BE2C (cell line): Measurements from ENCODE around the gene ADD2.

Experiments used
- DNase-seq: peaks from one replicate; pipeline ENCODE4 v3.0.0-alpha.2; 2020
- H3K27me3 ChIP-seq: fragments of 250-450 bp; sonication (Bioruptor Pico); 2 replicates; pipeline ENCODE4 v1.5.1; 2020; ENCODE audit warnings: mild to moderate bottlenecking
- H3K36me3 ChIP-seq: fragments of 250-450 bp; sonication (Bioruptor Pico); 2 replicates; pipeline ENCODE4 v1.5.1; 2020; ENCODE audit warnings: mild to moderate bottlenecking
- H3K4me1 ChIP-seq: fragments of 250-450 bp; sonication (Bioruptor Pico); 2 replicates; pipeline ENCODE4 v1.5.1; 2020
- H3K4me3 ChIP-seq: 2 replicates; pipeline ENCODE4 v1.5.1; 2011; ENCODE audit warnings: low read depth, low read length
- H3K9me3 ChIP-seq: fragments of 250-450 bp; sonication (Bioruptor Pico); 2 replicates; pipeline ENCODE4 v1.5.1; 2020
- CTCF ChIP-seq: IDR thresholded peaks from 2 replicates; pipeline ENCODE4 v1.5.1; 2012; ENCODE audit warnings: mild to moderate bottlenecking, low read depth, low read length

Gene ADD2

DNA sequence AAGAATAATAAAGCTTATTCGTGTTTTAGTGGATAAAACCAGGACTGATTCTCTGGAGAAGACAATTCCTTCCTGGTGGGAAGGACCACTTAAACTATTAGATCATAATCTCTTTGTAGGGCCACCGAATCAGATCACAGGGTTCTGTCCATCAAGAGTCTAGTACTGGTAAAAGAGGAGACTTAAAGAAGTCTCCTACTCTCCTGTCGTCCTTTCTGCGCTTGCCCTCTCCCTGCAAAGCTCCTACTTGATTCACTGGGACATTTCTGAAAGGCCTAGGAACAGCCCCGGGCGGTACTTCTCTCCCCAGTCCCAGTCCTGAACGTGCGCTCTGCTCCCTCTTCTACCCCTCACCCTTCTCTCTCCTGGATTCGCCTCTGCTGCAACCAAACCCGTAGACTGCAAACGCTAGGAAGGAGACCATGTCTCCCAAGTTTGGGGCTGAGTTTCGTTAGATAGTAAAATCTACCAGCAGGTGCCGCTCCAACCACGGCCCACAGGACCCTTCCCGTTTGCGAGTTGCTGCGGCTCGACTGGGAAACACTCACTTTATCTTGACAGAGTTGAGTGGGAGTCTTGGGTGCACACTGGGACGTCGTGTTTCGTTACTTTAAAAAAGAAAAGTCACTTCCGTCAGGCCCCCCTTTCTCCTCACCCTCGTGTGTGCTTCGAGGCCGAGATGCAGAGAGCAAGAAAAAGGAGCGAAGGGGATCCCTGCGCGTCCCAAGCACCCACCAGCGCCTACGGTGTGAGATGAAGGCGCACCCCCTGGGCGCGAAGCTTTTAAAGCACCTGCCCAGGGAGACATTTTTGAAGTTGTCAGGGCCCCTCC lies 21.5 kb upstream of the ADD2 start:
- peak; percentile 54 for DNase-seq
- no peaks in the 10 kb centered on the region for H3K4me1 ChIP-seq
- peaks cover 16% of the 10 kb centered on the region for H3K27me3 ChIP-seq
- TF ChIP-seq CTCF, result peak; percentile 63
- no peaks in the 10 kb centered on the region for H3K36me3 ChIP-seq
- H3K4me3 ChIP-seq, result no peak overlapping the region
- H3K9me3 ChIP-seq, result no peaks in the 10 kb centered on the region

- peak; percentile 67 for TF ChIP-seq CTCF
- H3K4me1 ChIP-seq, result no peaks in the 10 kb centered on the region
- DNase-seq, result peak; percentile 37
- H3K9me3 ChIP-seq, result no peaks in the 10 kb centered on the region
- H3K36me3 ChIP-seq, result no peaks in the 10 kb centered on the region
- H3K4me3 ChIP-seq, result no peak overlapping the region
- peaks cover 11% of the 10 kb centered on the region for H3K27me3 ChIP-seq
Measured at GRCh38 chr2:70785137-70785911, 17.3 kb upstream of the ADD2 start.

- Histone ChIP-seq H3K4me1 (no peaks in the 10 kb centered on the region), H3K4me3 (no peak overlapping the region), H3K36me3 (no peaks in the 10 kb centered on the region), H3K27me3 (peaks cover under 1% of the 10 kb centered on the region), H3K9me3 (no peaks in the 10 kb centered on the region)
- no peak for DNase-seq
- TF ChIP-seq CTCF, result no peak
Measured at GRCh38 chr2:70784320-70784719, 16.3 kb upstream of the ADD2 start.

GRCh38 chr2:70779911-70780545 lies 12.0 kb upstream of the ADD2 start:
- Histone ChIP-seq H3K27me3 (no peaks in the 10 kb centered on the region), H3K4me3 (no peak overlapping the region), H3K4me1 (no peaks in the 10 kb centered on the region), H3K9me3 (no peaks in the 10 kb centered on the region), H3K36me3 (no peaks in the 10 kb centered on the region)
- no peak for DNase-seq
- TF ChIP-seq CTCF, result no peak

- Histone ChIP-seq H3K4me1 (no peaks in the 10 kb centered on the region), H3K27me3 (no peaks in the 10 kb centered on the region), H3K9me3 (no peaks in the 10 kb centered on the region), H3K4me3 (no peak overlapping the region), H3K36me3 (no peaks in the 10 kb centered on the region)
- TF ChIP-seq CTCF, result no peak
- DNase-seq, result no peak
Measured at GRCh38 chr2:70779491-70779890, 11.5 kb upstream of the ADD2 start.

DNA sequence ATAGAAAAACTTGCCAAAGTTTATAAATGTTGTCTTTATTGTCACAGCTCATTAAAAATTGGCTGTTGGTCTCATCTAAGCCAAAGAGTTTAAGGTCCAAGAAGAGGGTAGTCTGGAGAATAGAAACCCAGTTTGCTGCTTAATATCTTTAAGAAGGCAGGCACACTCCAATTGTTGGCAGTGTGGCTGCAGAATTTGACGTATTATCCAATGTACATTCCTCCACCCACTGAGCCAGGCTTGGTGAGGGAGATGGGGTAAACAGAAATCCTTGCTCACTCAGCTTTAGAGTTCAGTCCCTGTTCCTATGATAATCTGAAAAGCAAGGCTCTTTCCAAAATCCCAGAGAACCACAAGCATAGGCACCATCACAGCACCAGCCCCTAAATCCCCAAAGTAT lies 10.7 kb upstream of the ADD2 start:
- TF ChIP-seq CTCF, result no peak
- no peaks in the 10 kb centered on the region for H3K27me3 ChIP-seq
- no peaks in the 10 kb centered on the region for H3K36me3 ChIP-seq
- H3K4me3 ChIP-seq, result no peak overlapping the region
- no peak for DNase-seq
- no peaks in the 10 kb centered on the region for H3K4me1 ChIP-seq
- no peaks in the 10 kb centered on the region for H3K9me3 ChIP-seq
